GM21528 (cell line): ENCODE results near the gene FHOD3.
"Not testable (repeated sequence)": the region's sequence is repeated elsewhere in the genome, so short reads cannot be mapped to it uniquely, and the experiment has no call there.

ENCODE experiments used
- ATAC-seq: cut with Tn5 transposase; IDR thresholded peaks from one replicate; pipeline ENCODE4 v1.9.1; 2021; ENCODE audit warnings: mild to moderate bottlenecking, moderate library complexity; ENCODE audit not compliant: unreplicated experiment, low FRiP score

Gene FHOD3

DNA sequence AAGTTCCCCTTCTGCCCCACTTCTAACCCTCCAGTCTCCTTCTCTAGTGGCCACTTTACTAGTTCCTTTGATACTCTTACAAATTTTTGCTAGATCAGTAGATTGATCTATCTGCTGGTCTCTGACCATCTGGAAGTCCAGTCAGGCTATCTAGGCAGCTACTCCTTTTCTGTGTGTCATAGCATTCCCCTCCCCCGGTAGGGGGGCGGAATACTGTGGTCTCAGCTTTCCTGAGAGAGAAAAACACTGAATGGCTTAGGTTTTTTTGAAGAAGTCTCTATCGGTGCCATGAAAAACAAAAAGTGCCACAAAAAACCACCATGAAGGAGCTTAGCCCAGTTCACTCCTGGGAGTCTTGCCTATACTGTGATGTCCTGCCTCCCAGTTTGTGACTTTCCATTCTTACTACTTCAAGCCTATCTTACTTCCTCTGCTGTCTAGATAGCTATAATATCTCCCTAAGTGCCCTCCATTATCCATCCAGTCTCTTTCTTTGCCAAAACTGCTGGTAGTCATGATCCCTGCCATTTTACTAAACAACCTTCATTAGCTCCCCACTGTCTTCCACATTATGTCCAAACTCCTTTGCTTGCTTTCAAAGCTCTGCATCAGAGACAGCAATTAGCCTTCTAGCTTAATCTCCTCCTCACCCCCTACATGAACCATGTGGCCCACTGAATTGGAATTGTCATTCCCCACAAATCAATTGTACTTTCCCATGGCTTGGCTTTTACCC is 501.4 kb downstream of the FHOD3 start:
- ATAC-seq: no peak

DNA sequence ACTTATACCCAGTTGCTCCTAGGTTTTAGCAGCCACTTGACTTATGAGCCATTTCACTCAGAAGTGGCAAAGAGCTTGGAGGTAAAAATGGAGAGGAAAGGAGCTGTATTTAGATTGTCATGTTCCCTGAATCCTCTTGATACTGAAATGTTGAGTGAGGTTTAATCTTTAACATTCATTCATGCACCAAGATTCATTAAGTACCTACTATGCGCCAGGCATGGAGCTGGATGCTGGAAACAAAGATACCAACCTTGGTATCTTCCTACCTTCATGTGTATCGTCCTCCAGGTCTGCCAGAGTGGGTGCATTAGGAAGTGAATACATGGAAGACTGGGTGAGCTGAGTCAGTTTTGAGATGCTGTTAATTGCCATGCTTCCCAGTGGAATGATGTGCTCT is 507.6 kb downstream of the FHOD3 start:
- ATAC-seq: no peak

DNA sequence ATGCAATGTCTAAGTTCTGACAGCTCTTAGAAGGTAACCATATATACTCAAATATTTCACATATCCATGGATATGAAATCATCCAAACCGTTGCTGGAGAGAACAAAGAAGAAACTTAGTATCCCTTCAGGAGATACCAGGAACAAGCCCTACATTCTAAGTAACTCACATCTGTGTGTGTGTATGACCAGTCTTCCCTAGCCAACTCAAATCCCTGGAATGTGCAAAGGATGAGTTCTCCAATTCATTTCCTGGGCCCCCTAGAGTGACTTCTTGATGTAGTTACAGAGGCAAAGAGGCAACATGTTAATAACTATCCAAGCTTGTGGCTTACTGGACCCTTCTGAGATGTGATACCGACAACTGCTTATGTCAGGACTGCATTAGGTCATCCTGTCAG is 511.2 kb downstream of the FHOD3 start:
- no peak for ATAC-seq

DNA sequence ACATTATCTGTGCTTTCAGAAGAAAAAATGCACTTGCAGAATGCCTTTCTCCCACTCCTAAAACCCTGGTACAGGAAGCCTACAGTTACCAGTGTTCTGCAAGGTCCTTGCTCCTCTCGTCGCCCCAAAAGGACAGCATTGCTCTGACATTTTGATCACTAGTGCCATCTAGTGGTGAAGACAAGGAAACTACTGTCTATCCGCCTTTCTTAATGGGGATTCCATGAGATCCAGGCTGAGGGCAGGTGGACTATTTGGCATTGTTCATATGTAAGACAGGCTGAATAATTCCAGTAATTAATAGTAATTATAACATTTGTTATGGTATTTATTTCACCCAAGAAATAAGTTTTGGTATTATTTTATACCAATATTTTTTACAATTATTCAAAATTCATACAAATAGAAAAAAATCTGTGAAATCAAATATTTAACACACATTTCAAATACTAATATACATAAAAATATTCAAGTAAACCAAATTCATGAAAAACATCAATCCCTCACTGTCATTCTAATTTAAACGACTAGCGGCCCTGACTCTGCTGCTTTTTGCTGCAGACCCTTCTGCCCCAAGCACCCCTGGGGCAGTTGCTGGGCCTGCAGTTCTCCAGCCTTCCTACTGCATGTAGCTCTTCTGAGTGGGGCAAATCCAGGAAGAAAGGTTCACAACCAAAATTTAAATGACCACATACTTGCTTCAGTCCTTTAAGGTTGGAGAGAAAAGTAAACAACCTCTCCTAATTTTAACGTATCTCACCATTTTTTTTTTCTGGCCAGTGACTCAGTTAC is 512.3 kb downstream of the FHOD3 start:
- ATAC-seq: peak; percentile 96

DNA sequence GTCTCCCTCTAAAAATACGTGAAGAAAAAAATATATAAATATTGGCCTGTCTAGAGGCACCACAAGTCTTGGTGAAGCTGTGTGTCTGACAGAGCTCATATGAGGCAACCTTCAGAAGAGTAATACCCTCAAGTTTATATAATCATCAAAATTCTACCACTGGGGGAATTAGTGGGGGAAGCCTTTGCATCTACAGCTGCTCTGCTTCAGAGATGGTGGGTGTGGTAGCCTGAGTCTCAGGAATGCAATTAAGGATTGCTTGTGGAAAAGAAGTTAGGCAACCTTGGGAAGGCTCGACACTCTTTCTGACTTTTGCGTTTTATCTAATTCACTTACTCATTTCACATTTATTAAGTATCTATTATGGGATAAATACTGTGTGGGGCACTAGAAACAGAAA is 513.9 kb downstream of the FHOD3 start:
- no peak for ATAC-seq

DNA sequence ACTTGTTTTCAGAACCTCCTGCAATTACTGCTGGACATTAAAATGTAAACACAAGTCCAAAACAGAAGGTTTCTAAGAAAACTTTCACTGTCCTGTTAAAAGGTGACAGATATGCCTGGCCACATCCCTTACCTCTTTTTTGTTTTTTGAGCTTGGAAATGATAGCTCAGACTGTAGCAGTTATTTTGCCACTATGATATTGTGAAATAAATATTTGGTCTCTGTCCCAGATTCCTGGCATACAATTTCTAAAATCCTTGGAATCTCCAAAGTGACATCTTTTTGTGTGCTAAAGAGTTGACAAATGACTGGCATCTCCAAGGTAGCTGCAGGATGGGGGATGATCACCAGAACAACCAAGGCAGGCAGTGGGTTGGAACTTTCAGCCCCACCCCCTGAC is 514.4 kb downstream of the FHOD3 start:
- no peak for ATAC-seq

DNA sequence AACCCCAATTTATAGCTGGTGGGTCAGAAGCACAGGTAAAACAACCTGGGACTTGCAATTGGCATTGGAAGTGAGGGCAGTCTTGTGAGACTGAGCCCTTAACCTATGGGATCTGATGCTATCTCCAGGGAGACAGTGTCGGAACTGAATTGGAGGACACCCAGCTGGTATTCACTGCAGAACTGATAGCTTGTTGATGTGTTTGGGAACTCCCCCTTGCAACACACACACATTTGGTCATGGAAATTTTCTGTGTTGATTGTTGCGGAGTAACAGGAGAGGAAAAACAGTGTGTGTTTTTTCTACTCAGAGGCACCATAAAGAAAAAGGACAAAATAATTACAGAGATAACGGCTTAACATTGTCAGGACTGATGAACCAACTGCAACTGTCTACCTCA is 515.2 kb downstream of the FHOD3 start:
- no peak for ATAC-seq

DNA sequence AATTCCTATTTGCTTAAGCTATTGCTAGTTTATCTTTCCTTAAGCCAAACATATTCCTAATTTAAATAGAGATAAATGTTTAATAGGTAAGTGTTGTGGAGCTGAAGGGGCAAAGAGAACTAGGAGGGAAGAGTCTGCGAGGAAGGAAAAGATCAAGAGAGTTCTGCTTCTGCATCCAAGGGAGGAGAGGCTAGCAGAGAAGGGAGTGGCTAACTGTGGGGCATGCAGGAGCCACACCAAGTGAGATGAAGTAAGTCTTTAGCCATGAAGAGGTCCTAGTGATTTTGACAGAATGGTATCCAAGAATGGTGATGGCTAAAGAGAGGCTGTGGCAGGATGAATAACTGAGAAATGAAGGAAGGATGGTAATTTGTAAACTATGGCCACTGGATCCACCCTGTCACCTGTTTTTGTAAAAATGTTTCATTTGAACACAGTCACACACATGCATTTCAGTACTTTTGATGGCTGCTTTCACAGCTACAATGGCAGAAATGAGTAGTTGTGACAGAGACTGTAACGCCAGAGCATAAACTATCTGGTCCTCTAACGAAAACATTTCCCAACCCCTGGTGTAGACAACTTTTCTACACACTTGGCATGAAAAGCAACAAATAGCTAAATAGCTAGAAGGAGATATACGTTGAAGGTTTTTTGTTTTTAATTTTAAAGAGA is 515.7 kb downstream of the FHOD3 start:
- ATAC-seq: no peak

DNA sequence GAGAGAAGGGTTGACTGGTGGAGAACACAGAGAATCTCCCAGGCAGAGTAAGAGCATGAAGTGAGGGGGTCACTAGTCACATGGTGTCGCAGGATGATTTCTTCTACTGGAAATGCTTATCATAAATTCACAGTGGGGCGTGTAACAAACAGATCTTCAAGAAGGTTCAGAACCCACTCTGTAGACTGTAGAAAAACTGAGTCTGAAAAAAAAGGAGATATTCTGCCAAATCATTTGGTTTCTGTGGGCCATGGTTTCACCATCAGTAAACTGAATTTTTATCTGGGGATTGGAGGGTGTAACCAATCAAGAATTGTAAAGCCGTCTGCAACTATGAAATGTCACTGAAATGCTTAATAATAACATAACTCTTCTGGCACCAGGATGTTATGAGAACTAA is 516.3 kb downstream of the FHOD3 start:
- ATAC-seq: no peak

DNA sequence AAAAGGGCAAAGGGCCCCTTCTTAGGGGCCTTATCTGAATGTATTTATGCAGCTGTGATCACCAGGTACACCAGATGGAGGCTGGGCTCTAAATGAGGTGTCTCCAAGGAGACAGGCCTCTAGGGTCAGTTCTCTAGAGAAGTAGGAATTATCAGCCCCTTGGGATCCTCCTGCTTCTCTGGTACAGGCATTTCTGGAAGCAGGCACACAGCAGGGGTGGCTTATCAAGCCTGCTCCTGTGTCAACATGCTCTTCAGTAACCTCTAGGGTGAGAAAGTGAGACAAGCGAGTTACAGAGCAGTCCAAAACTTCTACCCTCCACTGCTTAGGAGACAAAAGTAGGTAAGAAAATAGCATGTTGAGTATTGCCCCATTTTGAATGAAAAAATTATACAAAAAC is 517.5 kb downstream of the FHOD3 start:
- ATAC-seq: no peak

DNA sequence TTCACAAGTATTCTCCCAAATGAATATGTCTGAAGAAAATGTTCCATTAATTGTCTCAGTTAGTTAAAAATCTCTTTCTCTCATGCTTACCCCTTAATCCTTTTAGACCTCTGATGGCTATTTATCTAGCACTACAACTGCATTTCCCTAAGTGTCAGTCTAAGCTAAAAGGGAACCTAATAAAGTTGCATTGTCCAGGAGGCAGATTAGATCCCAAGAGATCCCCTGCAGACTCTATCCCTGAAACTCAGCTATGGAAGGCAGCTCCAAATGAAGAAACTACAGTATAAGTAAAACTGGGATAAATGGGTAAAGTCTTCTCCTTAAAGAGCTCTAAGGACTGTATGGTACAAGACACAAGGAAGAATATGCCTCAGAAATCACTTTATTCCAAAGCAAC is 518.6 kb downstream of the FHOD3 start:
- ATAC-seq: not testable (repeated sequence)

DNA sequence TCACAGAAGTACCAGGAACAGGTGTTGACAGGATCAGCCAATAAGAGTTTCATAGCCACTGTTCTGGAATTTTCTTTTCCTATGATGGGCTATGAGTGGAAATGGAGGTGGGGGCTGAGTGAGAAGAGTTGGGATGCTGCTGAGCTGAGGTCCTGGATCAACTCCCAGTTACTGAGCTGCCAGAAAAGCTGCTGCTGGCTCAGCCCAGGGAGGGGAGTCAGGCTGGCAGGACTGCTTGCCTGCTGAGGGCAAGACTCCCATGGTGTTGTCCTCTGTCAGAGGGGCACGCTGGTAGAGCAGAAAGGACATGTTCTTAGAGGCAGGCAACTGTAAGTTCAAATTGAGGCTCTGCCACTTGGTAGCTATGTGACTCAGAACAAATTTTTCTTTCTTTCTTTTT is 519.5 kb downstream of the FHOD3 start:
- no peak for ATAC-seq

DNA sequence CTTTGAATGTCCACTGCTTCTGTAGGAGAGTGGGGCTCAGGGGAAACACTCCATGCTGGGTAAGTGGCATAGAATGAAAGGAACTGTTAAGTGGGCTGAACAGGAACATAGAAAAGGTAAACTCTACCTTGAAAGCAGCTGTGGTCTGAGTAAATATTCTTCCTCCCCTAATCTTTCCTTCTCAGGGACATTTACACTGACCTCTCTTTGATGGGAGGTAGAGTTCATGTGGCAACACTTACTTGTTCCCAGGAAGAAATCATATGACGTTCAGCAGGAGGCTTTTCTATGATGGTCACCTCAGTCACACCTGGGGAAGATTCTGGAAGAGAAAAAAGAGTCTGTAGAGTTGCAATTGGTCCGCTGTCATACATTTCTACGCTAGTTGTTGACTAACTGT is 521.1 kb downstream of the FHOD3 start:
- no peak for ATAC-seq

DNA sequence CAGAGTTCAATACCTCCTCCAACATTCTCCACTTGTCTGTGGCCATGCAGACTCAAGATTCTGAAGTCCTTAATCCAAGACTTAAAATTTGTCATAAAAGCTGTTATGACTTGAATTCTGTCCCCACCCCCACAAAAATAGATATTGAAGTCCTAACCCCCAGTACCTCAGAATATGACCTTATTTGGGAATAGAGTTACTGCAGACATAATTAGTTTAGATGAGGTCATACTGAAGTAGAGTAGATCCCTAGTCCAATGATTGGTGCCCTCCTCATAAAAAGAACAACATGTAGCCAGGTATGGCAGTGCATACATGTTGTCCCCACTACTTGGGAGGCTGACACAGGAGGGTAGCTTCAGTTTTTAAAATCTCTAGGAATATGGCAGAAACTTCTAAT is 522.1 kb downstream of the FHOD3 start:
- ATAC-seq: no peak

DNA sequence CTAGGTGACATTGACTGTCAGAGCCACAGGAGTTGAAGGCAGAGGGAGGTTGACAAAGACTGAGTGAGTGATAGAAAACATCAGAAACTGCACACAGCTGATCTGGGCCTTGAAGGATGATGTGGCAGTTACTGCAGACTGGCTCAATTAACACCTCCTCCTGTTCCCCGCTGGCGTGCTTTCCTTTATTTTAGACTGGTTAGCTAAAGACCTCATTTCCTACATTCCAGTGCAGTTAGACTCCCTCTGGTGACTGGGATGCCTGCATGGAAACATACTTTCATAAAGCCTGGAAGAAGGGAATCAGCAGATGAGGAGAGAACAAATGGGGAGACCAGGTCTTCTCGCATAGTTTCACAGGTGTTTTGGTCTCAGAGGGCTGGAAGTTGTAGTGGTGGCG is 524.2 kb downstream of the FHOD3 start:
- no peak for ATAC-seq

DNA sequence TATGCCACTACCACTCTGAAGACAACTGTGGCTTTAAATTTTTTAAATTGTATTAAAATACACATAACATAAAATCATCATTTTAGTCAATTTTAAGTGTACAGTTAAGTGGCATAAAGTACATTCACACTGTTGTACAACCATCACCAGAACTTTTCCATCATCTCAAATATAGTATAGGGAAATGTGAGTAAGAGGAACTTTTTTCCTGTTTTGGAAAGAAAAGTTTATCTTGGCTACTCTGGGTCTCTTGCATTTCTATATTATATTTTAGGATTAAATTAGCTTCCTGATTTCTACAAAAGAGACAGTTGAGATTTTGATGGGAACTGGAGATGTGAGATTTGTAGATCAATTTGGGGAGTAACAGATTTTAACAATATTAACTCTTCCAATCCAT is 528.0 kb downstream of the FHOD3 start:
- ATAC-seq: no peak

DNA sequence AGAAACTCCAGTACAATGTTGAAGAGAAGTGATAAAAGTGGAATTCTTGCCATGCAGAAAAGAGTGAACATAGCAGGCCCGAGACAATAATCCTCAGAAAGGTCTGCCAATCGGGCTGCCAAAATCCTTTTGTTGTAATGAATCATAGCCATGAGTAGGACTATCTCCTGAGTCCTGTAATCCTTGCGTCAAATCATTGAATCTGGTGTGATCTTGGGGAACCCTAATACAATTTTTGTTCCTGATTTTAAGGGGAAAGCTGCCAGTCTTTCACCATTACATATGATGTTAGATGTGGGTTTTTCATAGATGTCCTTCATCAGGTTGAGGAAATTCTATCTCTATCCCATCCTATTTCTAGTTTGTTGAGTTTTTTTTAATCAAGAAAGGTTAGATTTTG is 529.0 kb downstream of the FHOD3 start:
- no peak for ATAC-seq

DNA sequence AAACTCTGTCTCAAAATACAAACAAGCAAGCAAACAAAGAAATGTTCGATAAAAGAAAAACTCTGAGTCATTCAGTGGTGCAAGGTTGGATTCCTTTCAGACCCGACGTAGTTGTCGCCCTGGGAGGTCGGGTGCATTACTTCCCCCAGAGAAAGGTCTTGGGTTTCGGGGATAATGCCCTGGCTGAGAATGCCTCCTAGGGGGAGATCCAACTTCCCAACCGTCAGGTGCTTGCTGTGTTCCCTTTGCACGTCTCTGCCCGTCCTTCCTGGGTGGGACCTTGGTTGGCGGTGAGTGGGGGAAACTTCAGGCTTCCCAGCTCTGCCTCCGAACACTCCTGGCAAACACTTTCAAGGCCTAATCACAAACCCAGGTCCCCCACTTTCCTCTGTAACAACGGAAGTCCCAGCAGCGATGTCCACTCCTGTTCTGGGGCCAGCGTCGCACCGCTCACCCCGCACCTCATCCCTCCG is 530.7 kb downstream of the FHOD3 start:
- no peak for ATAC-seq

DNA sequence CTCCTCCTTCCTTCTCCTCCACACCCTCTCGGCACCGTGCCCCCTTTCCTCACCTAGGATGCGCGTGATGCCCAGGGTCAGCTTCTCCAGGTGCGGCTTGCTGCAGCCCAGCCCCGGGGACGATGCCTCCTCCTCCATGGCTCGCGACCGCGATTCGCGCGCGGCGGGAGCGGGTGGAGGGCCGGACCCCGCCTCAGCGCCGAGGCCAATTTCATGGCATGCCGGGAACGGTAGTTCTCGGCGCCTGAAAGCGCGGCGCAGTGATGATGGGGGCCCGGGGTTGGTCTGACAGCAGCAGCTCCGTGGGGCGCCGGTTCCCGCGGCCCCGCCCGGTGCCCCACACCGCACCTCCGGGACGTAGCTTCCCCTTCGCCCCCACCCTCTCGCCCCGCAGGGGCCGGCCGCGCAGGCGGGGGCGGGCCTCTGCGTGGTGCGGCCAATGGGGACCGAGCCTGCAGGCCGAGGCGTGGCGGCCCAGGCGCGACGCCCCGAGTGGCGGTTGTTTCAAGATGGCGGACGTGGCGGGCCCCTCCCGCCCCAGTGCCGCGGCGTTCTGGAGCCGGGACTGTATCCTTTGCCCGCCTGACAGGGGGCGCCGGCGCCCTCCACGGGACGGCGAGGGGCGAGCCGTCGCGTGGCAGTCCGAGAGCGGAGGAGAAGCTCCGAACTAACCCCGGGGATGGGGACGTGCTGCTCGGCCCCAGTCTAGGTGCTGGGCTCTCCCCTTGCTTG is 531.3 kb downstream of the FHOD3 start, which contains the start of the genes KIAA1328 and TPGS2:
KIAA1328 (plus strand) TSS at position 498 of the 732 bp plus-strand sequence; CDS start at position 510, 12 bp downstream.
TPGS2 (minus strand) TSS at position 373 of the 732 bp plus-strand sequence; CDS start at position 138, 235 bp downstream.
- peak; percentile 96 for ATAC-seq
